Colonic mucosa (tissue), 4 donors: ENCODE results near the gene DRGX. TPM values are rescaled to one million over a fixed set of nuclear protein-coding genes. Genes with fewer than 3 reads are reported as not detected.

Experiments used
- DNase-seq: peaks from one replicate; pipeline ENCODE4 v3.0.0-alpha.2; 2020
- H3K27ac ChIP-seq: fragments of 200-600 bp; one replicate; pipeline ENCODE4 v1.8.0; 2021
- H3K27me3 ChIP-seq: fragments of 200-600 bp; one replicate; pipeline ENCODE4 v1.8.0; 2021
- H3K36me3 ChIP-seq: fragments of 200-600 bp; one replicate; pipeline ENCODE4 v1.8.0; 2021
- H3K4me1 ChIP-seq: fragments of 200-600 bp; one replicate; pipeline ENCODE4 v1.8.0; 2021; ENCODE audit warnings: mild to moderate bottlenecking
- H3K4me3 ChIP-seq: fragments of 200-600 bp; one replicate; pipeline ENCODE4 v1.8.0; 2021
- H3K9ac ChIP-seq, 2 donors: one replicate each; pipeline ENCODE4 v1.7.0; 2013; ENCODE audit warnings: control low read depth in 2 of 2, low read depth in 2 of 2, low read length in 2 of 2
- H3K9me3 ChIP-seq: fragments of 200-600 bp; one replicate; pipeline ENCODE4 v1.8.0; 2021
- intact Hi-C: fragments of 100-400 bp; cut with DNase I; formaldehyde crosslinking; loops from one replicate; pipeline ENCODE4 v1.14.1; 2022
- total RNA-seq, 2 donors: library from RNA; stranded (reverse); fragmentation: NEBNext Ultra II Directional in 1 of 2; extraction: Animal tissue kit (Norgen Biotek cat#: 25700) in 1 of 2; gene quantifications; one replicate each; pipeline ENCODE4 v1.2.1, GENCODE V29; 2021
- TF ChIP-seq, protein P1 (sequence below): fragments of 200-600 bp; IDR thresholded peaks from one replicate; pipeline ENCODE4 v1.8.0; 2022; ENCODE audit warnings: antibody characterized with exemption, mild to moderate bottlenecking
- donor health status: healthy.
- donor health status: DM: no; HTN: no; CAD: no.
- donor health status: DM: no; HTN: no; CAD: no.

The DRGX gene
- total RNA-seq, 2 donors from 2014 or later, result 0.16 TPM; not detected in 1

DNA sequence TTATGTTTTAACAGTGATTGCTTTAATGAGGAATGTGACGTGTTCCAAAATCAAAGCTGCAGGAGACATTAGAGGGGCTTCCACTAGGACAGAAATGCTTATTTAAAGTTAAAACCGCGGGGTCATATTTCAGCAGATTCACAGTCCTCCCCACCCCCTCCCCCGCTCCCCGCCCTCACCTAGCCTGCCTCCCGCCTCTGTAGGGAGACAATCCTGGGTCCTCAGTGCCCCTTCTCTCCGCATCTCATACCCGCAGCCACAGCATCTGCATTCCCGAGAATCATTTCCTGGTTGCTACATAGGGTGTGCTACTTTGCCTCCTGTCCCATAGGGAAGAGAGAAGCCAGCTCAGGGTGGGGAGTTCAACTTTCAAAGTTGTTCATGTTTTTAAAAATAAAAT, 3.1 kb upstream of the DRGX start:
- H3K27me3 ChIP-seq, result peaks cover 56% of the 10 kb centered on the region
- no peak overlapping the region for H3K4me3 ChIP-seq
- H3K9me3 ChIP-seq, result no peaks in the 10 kb centered on the region
- H3K4me1 ChIP-seq, result no peaks in the 10 kb centered on the region
- DNase-seq, result no peak
- intact Hi-C loops, result no loop called here
- H3K9ac ChIP-seq, result no peak overlapping the region
- TF ChIP-seq, protein P1, sequence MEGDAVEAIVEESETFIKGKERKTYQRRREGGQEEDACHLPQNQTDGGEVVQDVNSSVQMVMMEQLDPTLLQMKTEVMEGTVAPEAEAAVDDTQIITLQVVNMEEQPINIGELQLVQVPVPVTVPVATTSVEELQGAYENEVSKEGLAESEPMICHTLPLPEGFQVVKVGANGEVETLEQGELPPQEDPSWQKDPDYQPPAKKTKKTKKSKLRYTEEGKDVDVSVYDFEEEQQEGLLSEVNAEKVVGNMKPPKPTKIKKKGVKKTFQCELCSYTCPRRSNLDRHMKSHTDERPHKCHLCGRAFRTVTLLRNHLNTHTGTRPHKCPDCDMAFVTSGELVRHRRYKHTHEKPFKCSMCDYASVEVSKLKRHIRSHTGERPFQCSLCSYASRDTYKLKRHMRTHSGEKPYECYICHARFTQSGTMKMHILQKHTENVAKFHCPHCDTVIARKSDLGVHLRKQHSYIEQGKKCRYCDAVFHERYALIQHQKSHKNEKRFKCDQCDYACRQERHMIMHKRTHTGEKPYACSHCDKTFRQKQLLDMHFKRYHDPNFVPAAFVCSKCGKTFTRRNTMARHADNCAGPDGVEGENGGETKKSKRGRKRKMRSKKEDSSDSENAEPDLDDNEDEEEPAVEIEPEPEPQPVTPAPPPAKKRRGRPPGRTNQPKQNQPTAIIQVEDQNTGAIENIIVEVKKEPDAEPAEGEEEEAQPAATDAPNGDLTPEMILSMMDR, result no peak
- H3K36me3 ChIP-seq, result no peaks in the 10 kb centered on the region
- no peak overlapping the region for H3K27ac ChIP-seq

DNA sequence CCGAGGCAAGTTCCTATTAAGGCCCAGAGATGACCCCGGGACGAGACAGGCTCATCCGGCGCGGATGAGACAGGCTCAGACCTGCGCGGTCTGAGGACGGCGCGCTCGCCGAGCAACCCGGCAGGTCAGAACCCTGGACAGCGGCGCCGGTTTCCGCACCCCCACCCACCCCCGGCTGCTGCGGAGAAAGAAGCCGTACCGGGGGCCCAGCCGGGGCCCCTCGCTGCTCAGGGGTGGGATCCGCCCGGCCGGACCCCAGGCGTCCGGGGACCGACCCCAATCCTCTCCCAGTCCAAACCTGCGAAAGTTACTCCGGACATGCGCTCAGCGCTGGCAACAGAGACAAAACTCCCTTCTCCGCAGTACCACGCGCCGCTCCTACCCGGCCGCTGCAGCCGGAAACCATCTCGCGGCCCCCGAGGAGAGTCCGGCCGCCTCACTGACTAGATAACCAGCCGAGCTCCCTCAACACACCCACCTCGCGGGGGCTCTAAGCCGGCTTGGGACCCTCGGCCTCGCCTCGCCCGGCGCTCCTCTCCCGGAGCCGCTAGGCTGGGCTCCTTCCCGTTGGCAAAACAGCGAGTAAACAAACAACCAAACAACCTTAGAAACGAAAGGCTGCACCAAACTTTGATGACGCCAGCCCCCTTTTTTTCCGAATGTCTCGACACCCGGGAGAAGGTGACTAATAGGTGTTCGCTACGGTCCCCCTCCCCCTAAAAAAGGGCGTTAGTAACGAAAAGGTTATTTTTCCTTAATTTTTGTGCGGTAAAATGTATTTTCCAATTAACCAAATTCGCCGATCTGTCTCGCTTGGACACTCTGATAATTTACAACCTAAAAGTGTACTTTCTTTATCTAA, 2.3 kb upstream of the DRGX start:
- no peaks in the 10 kb centered on the region for H3K36me3 ChIP-seq
- peaks cover 61% of the 10 kb centered on the region for H3K27me3 ChIP-seq
- no peak overlapping the region for H3K4me3 ChIP-seq
- H3K9ac ChIP-seq, result no peak overlapping the region
- H3K4me1 ChIP-seq, result no peaks in the 10 kb centered on the region
- no peak overlapping the region for H3K27ac ChIP-seq
- intact Hi-C loops, result no loop called here
- TF ChIP-seq, protein P1, result no peak
- peak; percentile 49 for DNase-seq
- H3K9me3 ChIP-seq, result no peaks in the 10 kb centered on the region

DNA sequence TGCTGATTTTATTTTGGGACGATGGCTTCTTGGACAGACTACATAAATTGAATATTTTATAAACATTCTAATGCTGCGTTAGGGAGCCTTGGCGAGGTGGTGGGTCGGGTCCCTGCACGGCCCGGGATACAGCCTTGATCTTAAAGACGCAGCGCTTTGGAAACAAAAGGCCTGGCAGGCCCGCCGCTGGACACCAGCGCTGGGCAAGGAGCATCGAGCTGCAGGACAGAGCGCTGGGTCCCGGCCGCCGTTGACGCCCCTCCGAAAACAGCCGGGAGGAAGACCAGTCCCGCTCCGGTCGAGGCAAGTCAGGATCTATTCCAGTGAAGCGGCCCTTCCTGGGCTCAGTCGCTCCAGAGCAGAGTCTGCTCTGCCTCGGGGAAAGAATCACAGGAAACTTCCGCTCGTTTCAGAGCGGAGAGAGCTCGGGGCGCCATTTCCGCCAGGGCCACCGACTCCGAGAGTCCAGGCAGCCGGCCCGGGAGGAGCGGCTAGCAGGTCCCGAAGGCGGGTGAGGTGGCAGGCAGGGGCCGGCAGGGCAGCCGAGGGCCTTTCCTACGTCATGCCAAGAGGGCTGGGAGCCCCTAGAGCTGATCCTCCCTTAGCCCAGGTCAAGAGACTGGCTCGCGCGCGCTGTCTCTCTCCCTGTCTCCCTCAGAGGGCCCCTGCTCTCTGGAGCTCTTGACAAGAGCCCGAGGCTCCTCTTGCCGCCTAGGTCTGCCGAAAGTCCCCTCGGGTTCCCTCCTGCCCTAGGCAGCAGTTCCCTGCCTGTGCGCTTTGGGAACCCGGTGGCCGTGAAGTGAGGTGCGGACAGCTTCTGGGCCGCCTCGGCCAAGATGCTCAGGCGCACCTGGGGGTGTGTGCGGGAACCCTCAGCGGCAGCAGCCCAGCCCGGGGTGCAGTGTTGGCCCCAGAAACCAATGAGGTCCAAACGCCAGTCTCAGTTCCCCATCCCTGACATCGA, 1.4 kb upstream of the DRGX start:
- H3K9me3 ChIP-seq, result no peaks in the 10 kb centered on the region
- H3K27ac ChIP-seq, result no peak overlapping the region
- no peaks in the 10 kb centered on the region for H3K4me1 ChIP-seq
- peaks cover 61% of the 10 kb centered on the region for H3K27me3 ChIP-seq
- H3K36me3 ChIP-seq, result no peaks in the 10 kb centered on the region
- DNase-seq, result no peak
- no peak overlapping the region for H3K4me3 ChIP-seq
- intact Hi-C loops, result no loop called here
- no peak overlapping the region for H3K9ac ChIP-seq
- TF ChIP-seq, protein P1, result no peak

DNA sequence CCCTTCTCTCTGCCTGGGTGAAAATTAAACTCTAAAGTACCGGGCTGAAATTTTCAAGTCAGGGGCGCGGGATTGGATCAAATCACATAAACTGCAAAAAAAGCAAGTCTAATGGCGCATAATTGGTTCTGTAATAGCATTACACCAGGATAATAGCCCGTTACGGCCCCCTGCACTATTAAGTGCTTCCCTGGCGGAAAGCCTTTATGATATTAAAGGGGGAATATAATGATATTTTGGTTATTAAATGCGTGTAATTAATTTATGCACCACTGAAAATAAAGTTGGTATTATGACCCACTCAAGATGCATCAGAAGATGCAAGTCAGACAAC, 744 bp upstream of the DRGX start:
- no peaks in the 10 kb centered on the region for H3K4me1 ChIP-seq
- H3K9ac ChIP-seq, result no peak overlapping the region
- no peak overlapping the region for H3K4me3 ChIP-seq
- H3K27me3 ChIP-seq, result peaks cover 61% of the 10 kb centered on the region
- H3K9me3 ChIP-seq, result no peaks in the 10 kb centered on the region
- no peaks in the 10 kb centered on the region for H3K36me3 ChIP-seq
- intact Hi-C loops, result no loop called here
- H3K27ac ChIP-seq, result no peak overlapping the region
- DNase-seq, result no peak
- TF ChIP-seq, protein P1, result no peak

DNA sequence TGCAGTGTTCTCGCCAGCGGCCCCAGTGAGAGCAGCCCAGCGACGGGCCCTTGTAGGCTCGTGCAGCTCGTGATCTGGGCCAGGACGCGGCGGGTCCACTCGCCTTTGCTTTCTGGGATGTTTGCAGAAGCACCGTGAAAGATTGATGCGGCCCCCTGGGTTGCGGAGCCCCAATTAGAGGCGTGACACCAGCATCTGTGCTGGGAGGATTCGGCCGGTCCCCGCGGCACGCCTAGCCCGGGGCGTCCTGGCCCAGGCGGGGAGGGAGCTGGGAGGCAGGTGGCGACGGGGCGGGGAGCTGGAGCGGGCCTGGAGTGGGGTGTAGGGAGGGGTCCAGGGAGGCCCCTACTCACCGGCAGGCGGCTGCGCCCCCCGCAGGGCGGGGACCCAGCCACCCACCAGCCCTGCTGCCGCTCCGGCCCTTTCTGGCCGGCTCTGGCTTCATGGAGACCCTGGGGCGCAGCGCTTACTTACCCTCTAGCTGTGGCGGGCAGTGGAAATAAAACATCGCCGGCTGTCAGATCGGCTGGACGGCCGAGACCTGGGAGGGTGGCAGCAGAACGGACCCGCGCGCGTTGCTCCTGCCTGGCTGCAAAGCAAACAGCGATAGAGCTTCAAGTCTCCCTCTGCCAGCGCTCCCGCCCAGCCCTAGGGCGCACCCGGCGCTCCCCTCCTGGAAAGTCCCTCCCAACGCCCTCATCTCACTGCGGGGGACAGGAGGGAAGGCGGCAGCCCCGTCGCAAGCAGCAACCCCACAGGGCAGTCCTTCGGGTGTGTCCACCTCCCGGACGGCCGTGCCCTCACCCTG, 752 bp downstream of the DRGX start:
- Histone ChIP-seq H3K4me1 (no peaks in the 10 kb centered on the region), H3K9ac (no peak overlapping the region), H3K9me3 (no peaks in the 10 kb centered on the region), H3K27me3 (peaks cover 61% of the 10 kb centered on the region), H3K36me3 (no peaks in the 10 kb centered on the region), H3K4me3 (no peak overlapping the region), H3K27ac (no peak overlapping the region)
- DNase-seq, result no peak
- TF ChIP-seq, protein P1, result no peak
- intact Hi-C loops, result no loop called here
